Trophoblast cell (in vitro differentiated cells and primary cell): ENCODE measurements around the gene OR4K14. TPM values are rescaled to one million over a fixed set of nuclear protein-coding genes. Genes with fewer than 3 reads are reported as not detected.
A peak's percentile ranks its signal among the peaks of the same experiment; 100 is the strongest.

ENCODE experiments used
- DNase-seq, 2 donors: peaks; one replicate each; pipeline ENCODE4 v3.0.0-alpha.2; 2016
- H2AFZ ChIP-seq: 2 replicates; pipeline ENCODE4 v1.6.1; 2013; ENCODE audit warnings: low read length, moderate library complexity, mild to moderate bottlenecking; ENCODE audit not compliant: insufficient read depth, poor library complexity
- H2AK5ac ChIP-seq: 2 replicates; pipeline ENCODE4 v1.6.1; 2013; ENCODE audit warnings: mild to moderate bottlenecking, low read length
- H2BK120ac ChIP-seq: 2 replicates; pipeline ENCODE4 v1.6.1; 2013; ENCODE audit warnings: low read length, mild to moderate bottlenecking, moderate library complexity; ENCODE audit not compliant: insufficient read depth, poor library complexity
- H2BK12ac ChIP-seq: 2 replicates; pipeline ENCODE4 v1.6.1; 2013; ENCODE audit warnings: mild to moderate bottlenecking, low read length, moderate library complexity
- H2BK5ac ChIP-seq: 2 replicates; pipeline ENCODE4 v1.6.1; 2013; ENCODE audit warnings: low read length, low read depth, moderate library complexity, mild to moderate bottlenecking; ENCODE audit not compliant: poor library complexity
- H3K14ac ChIP-seq: 2 replicates; pipeline ENCODE4 v1.6.1; 2013; ENCODE audit warnings: mild to moderate bottlenecking, low read length
- H3K18ac ChIP-seq: 2 replicates; pipeline ENCODE4 v1.6.1; 2013; ENCODE audit warnings: mild to moderate bottlenecking, low read length
- H3K23ac ChIP-seq: 2 replicates; pipeline ENCODE4 v1.6.1; 2013; ENCODE audit warnings: low read length
- H3K27ac ChIP-seq: 2 replicates; pipeline ENCODE4 v1.5.1; 2013; ENCODE audit warnings: low read depth, mild to moderate bottlenecking, inconsistent platforms, low read length, moderate library complexity
- H3K27me3 ChIP-seq: 2 replicates; pipeline ENCODE4 v1.6.1; 2013; ENCODE audit warnings: inconsistent platforms, mild to moderate bottlenecking, low read length, moderate library complexity; ENCODE audit not compliant: insufficient read depth
- H3K36me3 ChIP-seq, 2 experiments: 1 replicate in 1 of 2; 2 replicates in 1 of 2; pipeline ENCODE4 v1.6.1; 2013; ENCODE audit warnings: low read length in 2 of 2, mild to moderate bottlenecking in 2 of 2, moderate library complexity in 1 of 2; ENCODE audit not compliant: insufficient read depth in 2 of 2, control insufficient read depth in 1 of 2
- H3K4ac ChIP-seq: 2 replicates; pipeline ENCODE4 v1.6.1; 2013; ENCODE audit warnings: low read depth, mild to moderate bottlenecking, low read length, moderate library complexity
- H3K4me1 ChIP-seq, 2 experiments: 1 replicate in 1 of 2; 2 replicates in 1 of 2; pipeline ENCODE4 v1.6.1; 2013; ENCODE audit warnings: low read length in 2 of 2, mild to moderate bottlenecking in 2 of 2, moderate library complexity in 1 of 2; ENCODE audit not compliant: insufficient read depth in 2 of 2, control insufficient read depth in 1 of 2
- H3K4me2 ChIP-seq: 2 replicates; pipeline ENCODE4 v1.6.1; 2013; ENCODE audit warnings: inconsistent platforms, mild to moderate bottlenecking, low read length, moderate library complexity
- H3K4me3 ChIP-seq: 2 replicates; pipeline ENCODE4 v1.5.1; 2013; ENCODE audit warnings: mild to moderate bottlenecking, low read depth, low read length, inconsistent platforms
- H3K79me1 ChIP-seq: one replicate; pipeline ENCODE4 v1.6.1; 2013; ENCODE audit warnings: low read length
- H3K79me2 ChIP-seq: 2 replicates; pipeline ENCODE4 v1.6.1; 2013; ENCODE audit warnings: low read length, mild to moderate bottlenecking; ENCODE audit not compliant: control insufficient read depth, insufficient read depth, poor library complexity
- H3K9ac ChIP-seq: 2 replicates; pipeline ENCODE4 v1.6.1; 2013; ENCODE audit warnings: mild to moderate bottlenecking, low read length
- H3K9me3 ChIP-seq: 2 replicates; pipeline ENCODE4 v1.6.1; 2013; ENCODE audit warnings: low read depth, mild to moderate bottlenecking, control low read depth, inconsistent platforms, low read length; ENCODE audit not compliant: insufficient read depth
- H4K12ac ChIP-seq: 2 replicates; pipeline ENCODE4 v1.6.1; 2013; ENCODE audit warnings: low read depth, mild to moderate bottlenecking, low read length, moderate library complexity
- H4K8ac ChIP-seq: 2 replicates; pipeline ENCODE4 v1.6.1; 2013; ENCODE audit warnings: low read depth, mild to moderate bottlenecking, low read length, moderate library complexity
- H4K91ac ChIP-seq: one replicate; pipeline ENCODE4 v1.6.1; 2013; ENCODE audit warnings: low read depth, mild to moderate bottlenecking, low read length, moderate library complexity
- WGBS: extraction: QIAGEN DNeasy Blood & Tissue Kit; methylation state at CpG from one replicate; pipeline ENCODE4 v1.1.7; 2013; ENCODE audit warnings: missing lambda C conversion rate; ENCODE audit not compliant: insufficient read length, insufficient coverage; ENCODE audit errors: extremely low coverage; 5-methylcytosine and 5-hydroxymethylcytosine counted together
- polyA plus RNA-seq: library from polyadenylated mRNA; stranded (reverse); fragments of 200-250 nt; gene quantifications from 2 replicates; pipeline ENCODE4 v1.2.3, GENCODE V29; 2013

OR4K14 gene
- polyA plus RNA-seq: not detected in 2 replicates

- Histone ChIP-seq H3K79me2 (no peaks in the 10 kb centered on the region), H3K23ac (no peak within 1 kb of the TSS), H2BK5ac (no peak within 1 kb of the TSS), H2AK5ac (no peak within 1 kb of the TSS), H4K8ac (no peak within 1 kb of the TSS), H3K9ac (no peak within 1 kb of the TSS), H3K27me3 (no peaks in the 10 kb centered on the region), H3K79me1 (no peaks in the 10 kb centered on the region), H3K4me2 (no peak within 1 kb of the TSS), H2BK12ac (no peak within 1 kb of the TSS), H2BK120ac (no peak within 1 kb of the TSS), H3K36me3 (no peaks in the 10 kb centered on the region), H3K4me3 (no peak within 1 kb of the TSS), H3K9me3 (peaks cover 8% of the 10 kb centered on the region), H2AFZ (no peak within 1 kb of the TSS), H3K4me1 (no peaks in the 10 kb centered on the region), H3K14ac (no peak within 1 kb of the TSS), H4K91ac (no peak within 1 kb of the TSS), H3K18ac (no peak within 1 kb of the TSS), H3K27ac (no peak within 1 kb of the TSS), H4K12ac (no peak within 1 kb of the TSS), H3K4ac (no peak within 1 kb of the TSS)
- no peak for DNase-seq
- WGBS: no CpG with 5 or more reads among the region's 2 CpGs
Observed at GRCh38 chr14:20019257-20019865, at the start of gene OR4K14. TSS of gene OR4K14 (minus strand) at chr14:20019307. CDS start at chr14:20015193, 4,114 bp downstream.

DNA sequence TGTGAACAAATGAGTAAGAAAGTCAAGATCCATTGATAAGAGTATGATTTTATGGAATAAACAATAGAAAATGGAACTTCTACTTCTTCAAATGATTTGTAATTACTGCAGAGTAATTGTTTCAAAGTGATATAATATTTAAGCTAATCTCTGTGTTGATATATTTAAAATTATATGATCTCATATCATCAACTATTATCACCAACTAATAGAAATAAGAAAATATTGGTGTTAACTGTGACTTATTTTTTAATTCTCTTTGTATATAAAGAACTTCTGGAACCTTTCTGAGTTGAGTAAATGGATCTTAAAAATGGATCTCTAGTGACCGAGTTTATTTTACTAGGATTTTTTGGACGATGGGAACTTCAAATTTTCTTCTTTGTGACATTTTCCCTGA lies 40.6 kb upstream of the OR4K14 start, which contains the start of gene OR4L1:
TSS of gene OR4L1 (plus strand) at position 301 of the 400 bp plus-strand sequence. CDS start at position 301, 0 bp downstream.
- Histone ChIP-seq H3K18ac (no peak within 1 kb of the TSS), H3K4ac (no peak within 1 kb of the TSS), H3K4me2 (no peak within 1 kb of the TSS), H2AK5ac (no peak within 1 kb of the TSS), H3K36me3 (no peaks in the 10 kb centered on the region), H2BK120ac (no peak within 1 kb of the TSS), H2BK5ac (no peak within 1 kb of the TSS), H3K79me2 (no peaks in the 10 kb centered on the region), H3K4me1 (no peaks in the 10 kb centered on the region), H2AFZ (no peak within 1 kb of the TSS), H3K27ac (no peak within 1 kb of the TSS), H3K27me3 (no peaks in the 10 kb centered on the region), H4K12ac (no peak within 1 kb of the TSS), H2BK12ac (no peak within 1 kb of the TSS), H4K8ac (no peak within 1 kb of the TSS), H3K23ac (no peak within 1 kb of the TSS), H3K9me3 (peaks cover 14% of the 10 kb centered on the region), H3K4me3 (no peak within 1 kb of the TSS), H3K14ac (no peak within 1 kb of the TSS), H3K79me1 (no peaks in the 10 kb centered on the region), H3K9ac (no peak within 1 kb of the TSS), H4K91ac (no peak within 1 kb of the TSS)
- no peak for DNase-seq
- WGBS: no CpG with 5 or more reads among the region's 2 CpGs

GRCh38 chr14:20048202-20048601 lies 29.1 kb upstream of the OR4K14 start:
- DNase-seq: no peak
- no peaks in the 10 kb centered on the region for H3K36me3 ChIP-seq
- no peaks in the 10 kb centered on the region for H3K79me2 ChIP-seq
- H3K4me2 ChIP-seq: no peak overlapping the region
- H3K14ac ChIP-seq: no peak overlapping the region
- no peak overlapping the region for H4K12ac ChIP-seq
- no CpG with 5 or more reads among the region's 1 CpG for WGBS
- H3K79me1 ChIP-seq: no peaks in the 10 kb centered on the region
- no peak overlapping the region for H3K4ac ChIP-seq
- no peak overlapping the region for H2BK5ac ChIP-seq
- H3K18ac ChIP-seq: no peak overlapping the region
- H4K91ac ChIP-seq: no peak overlapping the region
- no peaks in the 10 kb centered on the region for H3K4me1 ChIP-seq
- H2BK120ac ChIP-seq: no peak overlapping the region
- no peak overlapping the region for H2AK5ac ChIP-seq
- no peak overlapping the region for H3K23ac ChIP-seq
- peaks cover 6% of the 10 kb centered on the region for H3K9me3 ChIP-seq
- no peak overlapping the region for H3K9ac ChIP-seq
- no peak overlapping the region for H3K4me3 ChIP-seq
- no peak overlapping the region for H4K8ac ChIP-seq
- no peak overlapping the region for H3K27ac ChIP-seq
- H2BK12ac ChIP-seq: no peak overlapping the region
- no peak overlapping the region for H2AFZ ChIP-seq
- H3K27me3 ChIP-seq: no peaks in the 10 kb centered on the region

DNA sequence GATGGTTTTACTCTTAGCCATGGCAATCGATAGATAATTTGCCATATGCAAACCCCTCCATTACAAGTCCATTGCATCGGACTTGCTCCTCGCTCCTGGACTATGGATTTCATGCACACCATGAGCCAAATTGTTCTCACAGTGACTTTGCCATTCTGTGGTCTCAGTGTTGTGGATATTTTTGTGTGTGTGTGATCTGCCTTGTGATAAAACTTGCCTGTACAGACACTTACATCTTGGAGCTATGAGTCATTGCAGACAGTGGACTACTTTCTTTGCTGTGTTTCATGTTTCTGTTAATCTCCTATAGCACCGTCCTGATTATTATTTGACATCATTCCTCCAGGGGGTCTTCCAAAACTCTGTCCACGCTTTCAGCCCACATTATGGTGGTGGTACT lies 25.1 kb upstream of the OR4K14 start:
- Histone ChIP-seq H3K4ac (no peak overlapping the region), H4K12ac (no peak overlapping the region), H2AFZ (no peak overlapping the region), H2AK5ac (no peak overlapping the region), H3K9ac (no peak overlapping the region), H3K18ac (no peak overlapping the region), H3K4me3 (peak overlapping the region; percentile 53), H3K14ac (no peak overlapping the region), H3K4me2 (peak overlapping the region; percentile 19), H4K91ac (no peak overlapping the region), H3K23ac (no peak overlapping the region), H2BK5ac (no peak overlapping the region), H3K27ac (no peak overlapping the region), H3K4me1 (no peaks in the 10 kb centered on the region), H4K8ac (no peak overlapping the region), H3K9me3 (peaks cover 6% of the 10 kb centered on the region), H3K36me3 (no peaks in the 10 kb centered on the region), H3K27me3 (no peaks in the 10 kb centered on the region), H3K79me2 (no peaks in the 10 kb centered on the region), H3K79me1 (no peaks in the 10 kb centered on the region), H2BK120ac (no peak overlapping the region), H2BK12ac (no peak overlapping the region)
- no CpG with 5 or more reads among the region's 5 CpGs for WGBS
- no peak for DNase-seq
